ENCODE data around the gene NCOA7.

DNA sequence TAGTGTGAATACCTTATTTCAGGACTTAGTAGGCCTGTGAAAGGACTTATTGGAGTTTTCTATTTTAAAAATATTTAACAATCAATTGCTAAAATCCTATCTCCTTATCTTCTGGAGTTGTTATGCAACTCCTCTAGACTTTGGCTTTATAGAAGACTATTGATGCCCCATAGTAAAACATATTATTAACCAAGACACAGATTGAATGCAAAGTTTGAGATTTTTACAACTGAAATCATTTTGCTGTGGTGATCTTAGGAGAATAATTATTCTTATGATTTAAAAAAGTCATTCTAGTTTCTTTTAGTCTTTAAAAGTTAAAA lies 36.9 kb upstream of the NCOA7 start:
- TF ChIP-seq, protein P1, sequence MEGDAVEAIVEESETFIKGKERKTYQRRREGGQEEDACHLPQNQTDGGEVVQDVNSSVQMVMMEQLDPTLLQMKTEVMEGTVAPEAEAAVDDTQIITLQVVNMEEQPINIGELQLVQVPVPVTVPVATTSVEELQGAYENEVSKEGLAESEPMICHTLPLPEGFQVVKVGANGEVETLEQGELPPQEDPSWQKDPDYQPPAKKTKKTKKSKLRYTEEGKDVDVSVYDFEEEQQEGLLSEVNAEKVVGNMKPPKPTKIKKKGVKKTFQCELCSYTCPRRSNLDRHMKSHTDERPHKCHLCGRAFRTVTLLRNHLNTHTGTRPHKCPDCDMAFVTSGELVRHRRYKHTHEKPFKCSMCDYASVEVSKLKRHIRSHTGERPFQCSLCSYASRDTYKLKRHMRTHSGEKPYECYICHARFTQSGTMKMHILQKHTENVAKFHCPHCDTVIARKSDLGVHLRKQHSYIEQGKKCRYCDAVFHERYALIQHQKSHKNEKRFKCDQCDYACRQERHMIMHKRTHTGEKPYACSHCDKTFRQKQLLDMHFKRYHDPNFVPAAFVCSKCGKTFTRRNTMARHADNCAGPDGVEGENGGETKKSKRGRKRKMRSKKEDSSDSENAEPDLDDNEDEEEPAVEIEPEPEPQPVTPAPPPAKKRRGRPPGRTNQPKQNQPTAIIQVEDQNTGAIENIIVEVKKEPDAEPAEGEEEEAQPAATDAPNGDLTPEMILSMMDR (IDR thresholded peaks at IDR 0.05; ENCODE audit: control extremely low read depth in 1 of 3, insufficient read depth in 1 of 3, low read depth in 1 of 3, low read length in 3 of 3), result no peak
- TF ChIP-seq MAX (IDR thresholded peaks at IDR 0.05), result no peak
